HG03469 (cell line): ENCODE measurements around the gene RB1.
A peak's percentile ranks its signal among the peaks of the same experiment; 100 is the strongest.

Experiments
- ATAC-seq: cut with Tn5 transposase; IDR thresholded peaks from one replicate; pipeline ENCODE4 v1.9.1; 2021; ENCODE audit warnings: mild to moderate bottlenecking, moderate library complexity, moderate number of reproducible peaks; ENCODE audit not compliant: unreplicated experiment

The RB1 gene

GRCh38 chr13:48492470-48493065 lies 189.0 kb downstream of the RB1 start:
- ATAC-seq, result peak; percentile 55

GRCh38 chr13:48493066-48493765 lies 189.7 kb downstream of the RB1 start:
- ATAC-seq, result no peak

- ATAC-seq, result no peak
Measured at GRCh38 chr13:48493851-48494250, 190.3 kb downstream of the RB1 start.

GRCh38 chr13:48494874-48495273 lies 191.3 kb downstream of the RB1 start:
- ATAC-seq, result no peak

GRCh38 chr13:48496271-48497161 lies 193.0 kb downstream of the RB1 start:
- ATAC-seq, result no peak

- no peak for ATAC-seq
Measured at GRCh38 chr13:48497669-48498068, 194.1 kb downstream of the RB1 start.

GRCh38 chr13:48500652-48501197 lies 197.2 kb downstream of the RB1 start:
- ATAC-seq, result no peak

- ATAC-seq, result no peak
Measured at GRCh38 chr13:48501705-48502104, 198.2 kb downstream of the RB1 start.

GRCh38 chr13:48502601-48503319 lies 199.2 kb downstream of the RB1 start:
- no peak for ATAC-seq

- ATAC-seq, result no peak
Measured at GRCh38 chr13:48504606-48505005, 201.1 kb downstream of the RB1 start.

- no peak for ATAC-seq
Measured at GRCh38 chr13:48505012-48505411, 201.5 kb downstream of the RB1 start.

- ATAC-seq, result peak; percentile 44
Measured at GRCh38 chr13:48505597-48506091, 202.1 kb downstream of the RB1 start.

GRCh38 chr13:48506092-48506701 lies 202.6 kb downstream of the RB1 start:
- ATAC-seq, result peak; percentile 11

- no peak for ATAC-seq
Measured at GRCh38 chr13:48507021-48507420, 203.5 kb downstream of the RB1 start.

- no peak for ATAC-seq
Measured at GRCh38 chr13:48508011-48508410, 204.5 kb downstream of the RB1 start.

- no peak for ATAC-seq
Measured at GRCh38 chr13:48510698-48511097, 207.1 kb downstream of the RB1 start.

- ATAC-seq, result no peak
Measured at GRCh38 chr13:48511621-48512230, 208.2 kb downstream of the RB1 start.

- ATAC-seq, result no peak
Measured at GRCh38 chr13:48514793-48515192, 211.2 kb downstream of the RB1 start.

GRCh38 chr13:48515732-48516131 lies 212.2 kb downstream of the RB1 start:
- no peak for ATAC-seq

GRCh38 chr13:48518083-48518482 lies 214.5 kb downstream of the RB1 start:
- no peak for ATAC-seq
